GM12878 (cell line): ENCODE data around the gene FAM118B. TPM values are rescaled to one million over a fixed set of nuclear protein-coding genes. Genes with fewer than 3 reads are reported as not detected.

Experiments used
- ATAC-seq: fragments of 200-7000 bp; cut with Tn5 transposase; 3 replicates; pipeline ENCODE4 v1.9.1; 2020; ENCODE audit warnings: mild to moderate bottlenecking, moderate library complexity
- BruUV-seq: library from RNA; stranded (reverse); fragments of 400-500 nt; replicated peaks from 2 replicates; lab custom pipeline; 2021; lab: Mats Ljungman, UMichigan
- CTCF ChIA-PET: fragments of 300-600 bp; sonication (Branson Sonifier 250); formaldehyde crosslinking; extraction: SDS; loops from one replicate; lab custom pipeline; 2021; ENCODE audit warnings: inconsistent platforms; lab: Yijun Ruan, JAX
- POLR2A ChIA-PET: fragments of 350-600 bp; formaldehyde crosslinking; extraction: SDS; loops from one replicate; lab custom pipeline; 2021; ENCODE audit warnings: inconsistent platforms; lab: Charles Lee
- RAD21 ChIA-PET: fragments of 300-600 bp; sonication (Branson Sonifier 250); formaldehyde crosslinking; loops from one replicate; lab custom pipeline; 2023; ENCODE audit warnings: antibody characterized with exemption; ENCODE audit not compliant: unreplicated experiment; lab: Charles Lee
- SMC1A ChIA-PET: fragments of 300-600 bp; sonication (Branson Sonifier 250); formaldehyde crosslinking; loops from one replicate; lab custom pipeline; 2023; ENCODE audit not compliant: unreplicated experiment, uncharacterized antibody; lab: Charles Lee
- DNase-seq: peaks from one replicate; pipeline ENCODE4 v3.0.0-alpha.2; 2011; ENCODE audit warnings: low read depth, low spot score
- FAIRE-seq: peaks from 3 replicates; lab custom pipeline; 2011; peaks lifted over from hg19 to GRCh38; lab: Jason Lieb, UNC
- H2AFZ ChIP-seq: 2 replicates; pipeline ENCODE4 v1.6.0; 2011; ENCODE audit warnings: low read depth, low read length, control low read depth; ENCODE audit not compliant: control insufficient read depth
- H3K27ac ChIP-seq: 2 replicates; pipeline ENCODE4 v1.5.1; 2011; ENCODE audit warnings: control low read depth; ENCODE audit not compliant: control insufficient read depth, insufficient read depth
- H3K27me3 ChIP-seq, 2 experiments: replicated peaks in 1 of 2; 2 replicates each; pipeline versions ENCODE4 v1.6.0 to v1.6.1; 2011; ENCODE audit warnings: low read length in 1 of 2; ENCODE audit not compliant: control insufficient read depth in 2 of 2, insufficient read depth in 2 of 2
- H3K36me3 ChIP-seq, 2 experiments: 2 replicates each; pipeline ENCODE4 v1.5.1; 2011; ENCODE audit warnings: low read length in 1 of 2; ENCODE audit not compliant: control insufficient read depth in 2 of 2, insufficient read depth in 2 of 2
- H3K4me1 ChIP-seq: 2 replicates; pipeline ENCODE4 v1.6.1; 2011; ENCODE audit warnings: mild to moderate bottlenecking, low read length, moderate library complexity, mixed read lengths; ENCODE audit not compliant: control insufficient read depth, insufficient read depth
- H3K4me2 ChIP-seq: 2 replicates; pipeline ENCODE4 v1.6.0; 2011; ENCODE audit warnings: control low read depth; ENCODE audit not compliant: control insufficient read depth, insufficient read depth
- H3K4me3 ChIP-seq: fragments of 200-600 bp; sonication (generic); 2 replicates; pipeline ENCODE4 v1.5.1; 2016
- H3K79me2 ChIP-seq: 2 replicates; pipeline ENCODE4 v1.6.0; 2011; ENCODE audit warnings: low read length; ENCODE audit not compliant: control insufficient read depth, insufficient read depth
- H3K9ac ChIP-seq: 2 replicates; pipeline ENCODE4 v1.8.0; 2011; ENCODE audit warnings: low read length, control low read depth, mixed read lengths; ENCODE audit not compliant: control insufficient read depth, insufficient read depth
- H3K9me3 ChIP-seq: replicated peaks from 3 replicates; pipeline ENCODE4 v1.5.1; 2011; ENCODE audit warnings: mild to moderate bottlenecking, low read length; ENCODE audit not compliant: control insufficient read depth, insufficient read depth
- H4K20me1 ChIP-seq: 2 replicates; pipeline ENCODE4 v1.6.0; 2011; ENCODE audit not compliant: control insufficient read depth, insufficient read depth
- BACH1 ChIP-seq: fragments of 450-650 bp; IDR thresholded peaks from 2 replicates; pipeline ENCODE4 v1.6.1; 2017; ENCODE audit warnings: mild to moderate bottlenecking, borderline replicate concordance
- PKNOX1 ChIP-seq: fragments of 450-650 bp; IDR thresholded peaks from 2 replicates; pipeline ENCODE4 v1.6.1; 2016; ENCODE audit warnings: mild to moderate bottlenecking
- SP1 ChIP-seq: IDR thresholded peaks from one replicate; pipeline ENCODE4 v1.6.1; 2011; ENCODE audit warnings: low read depth, low read length
- TAF1 ChIP-seq: IDR thresholded peaks from 2 replicates; pipeline ENCODE4 v1.6.1; 2011; ENCODE audit warnings: mild to moderate bottlenecking, low read depth, low read length, borderline replicate concordance
- USF1 ChIP-seq: IDR thresholded peaks from 2 replicates; pipeline ENCODE4 v1.6.1; 2011; ENCODE audit warnings: borderline replicate concordance, low read depth, mild to moderate bottlenecking, moderate library complexity, mixed read lengths, low read length; ENCODE audit not compliant: insufficient read depth; ENCODE audit errors: extremely low read length
- ZNF207 ChIP-seq: fragments of 450-650 bp; IDR thresholded peaks from 2 replicates; pipeline ENCODE4 v1.6.1; 2014; ENCODE audit warnings: antibody characterized with exemption, mild to moderate bottlenecking, borderline replicate concordance
- WGBS: methylation state at CpG from one replicate; pipeline ENCODE4 v1.1.6; 2016; ENCODE audit warnings: low lambda C conversion rate; ENCODE audit not compliant: insufficient replicate concordance, insufficient coverage; ENCODE audit errors: missing lambda C conversion rate; 5-methylcytosine and 5-hydroxymethylcytosine counted together
- in situ Hi-C: fragments of 300-500 bp; cut with MboI; formaldehyde crosslinking; loops from 9 replicates; pipeline ENCODE4 v1.14.3; 2018; ENCODE audit warnings: mixed read lengths
- intact Hi-C: fragments of 100-400 bp; cut with micrococcal nuclease; formaldehyde crosslinking; loops from one replicate; pipeline ENCODE4 v1.14.2; 2022; ENCODE audit not compliant: unreplicated experiment
- polyA plus RNA-seq, 11 experiments: library from polyadenylated mRNA; depleted of rRNA in 4 of 11; unstranded in 6 of 11; stranded (reverse) in 5 of 11; fragments of >200 nt; fragmentation: Nextera tagmentation in 4 of 11; fragmentation: Illumina TruSeq in 1 of 11; extraction: Ambion mirVana in 4 of 11; extraction: Trizol in 1 of 11; gene quantifications; 1 replicate in 1 of 11; 2 replicates in 10 of 11; pipeline versions ENCODE4 v1.2.1 to v1.2.3, GENCODE V29; 2011 to 2016; ENCODE audit warnings: inconsistent platforms in 2 of 11, missing spikeins in 2 of 11, low read depth in 1 of 11
- total RNA-seq, 4 experiments: library from RNA; depleted of rRNA in 3 of 4; stranded (reverse); fragments of >200 nt in 3 of 4; fragmentation: Illumina TruSeq in 1 of 4; extraction: Trizol in 1 of 4; gene quantifications; 2 replicates each; pipeline versions ENCODE4 v1.2.1 to v1.2.3, GENCODE V29; 2013 to 2021

FAM118B gene
- total and polyA plus RNA-seq, 10 of the 15 experiments (the other 5 are each of a cell fraction or from before 2014, with no cell fraction given), result 12.8 to 29.7 (median 16.5) TPM

- CTCF ChIA-PET, result no interaction called here
Measured at GRCh38 chr11:126214441-126214840, 2.9 kb downstream of the FAM118B start.

More at GRCh38 chr11:126214441-126214840, 2.9 kb downstream of the FAM118B start:
- no peak overlapping the region for H3K9ac ChIP-seq
- peaks cover 18% of the 10 kb centered on the region for H3K79me2 ChIP-seq
- no peak for DNase-seq
- H3K4me1 ChIP-seq, result peaks cover 3% of the 10 kb centered on the region
- in situ Hi-C loops (no loop called here), intact Hi-C loops (loop anchor here (5.0 kb wide), 1 partner anchor 53 kb away; the partner anchor contains the start of genes FOXRED1 and SRPRA)
- no peak overlapping the region for H3K4me2 ChIP-seq
- H3K9me3 ChIP-seq, result no peaks in the 10 kb centered on the region
- H2AFZ ChIP-seq, result no peak overlapping the region
- ATAC-seq, result no peak
- no peak overlapping the region for H3K4me3 ChIP-seq
- no peak for FAIRE-seq
- ChIA-PET POLR2A (interaction anchor here (0.7 kb wide), 2 partner anchors 101 to 392 kb away, joined by 3 to 5 read pairs; no protein-coding TSS in a partner anchor), SMC1A (no interaction called here), RAD21 (no interaction called here)
- no TSS peak for BruUV-seq
- peaks cover 2% of the 10 kb centered on the region in 2 experiments; a peak in 2 of 4 replicates for H3K36me3 ChIP-seq
- WGBS, result 85% methylated on average over 2 of the region's 2 CpGs
- no peaks in the 10 kb centered on the region for H3K27me3 ChIP-seq
- no peak for TF ChIP-seq SP1
- TF ChIP-seq TAF1, result no peak
- no peak for TF ChIP-seq BACH1
- no peak for TF ChIP-seq PKNOX1
- TF ChIP-seq ZNF207, result no peak
- TF ChIP-seq USF1, result no peak
- H3K27ac ChIP-seq, result no peak overlapping the region
- no peaks in the 10 kb centered on the region for H4K20me1 ChIP-seq
